PC-3 (cell line): Measurements from ENCODE around the gene TFDP1. TPM values are rescaled to one million over a fixed set of nuclear protein-coding genes. Genes with fewer than 3 reads are reported as not detected.

Source experiments
- ATAC-seq: fragments of 200-7000 bp; cut with Tn5 transposase; 2 replicates; pipeline ENCODE4 v1.9.1; 2020; ENCODE audit warnings: mild to moderate bottlenecking, moderate library complexity
- BruUV-seq: library from RNA; stranded (reverse); fragments of 400-500 nt; replicated peaks from 2 replicates; lab custom pipeline; 2021; lab: Mats Ljungman, UMichigan
- CTCF ChIA-PET: fragments of 300-600 bp; sonication (Branson Sonifier 250); formaldehyde crosslinking; loops from one replicate; lab custom pipeline; 2022; ENCODE audit warnings: antibody characterized with exemption; lab: Charles Lee
- POLR2A ChIA-PET: fragments of 300-600 bp; sonication (Branson Sonifier 250); formaldehyde crosslinking; loops from one replicate; lab custom pipeline; 2022; ENCODE audit warnings: antibody characterized with exemption; ENCODE audit not compliant: unreplicated experiment; lab: Charles Lee
- DNase-seq: peaks from one replicate; pipeline ENCODE4 v3.0.0-alpha.2; 2015
- H2AFZ ChIP-seq: fragments of 300-600 bp; sonication (generic); 2 replicates; pipeline ENCODE4 v1.6.0; 2016; ENCODE audit warnings: antibody characterized with exemption, low read length
- H3F3A ChIP-seq: fragments of 300-600 bp; sonication (generic); one replicate; pipeline ENCODE4 v1.6.0; 2017; ENCODE audit warnings: antibody characterized with exemption, low read length, control low read depth, mild to moderate bottlenecking; ENCODE audit not compliant: unreplicated experiment
- H3K27ac ChIP-seq: fragments of 300-600 bp; sonication (generic); 2 replicates; pipeline ENCODE4 v1.5.1; 2016; ENCODE audit warnings: mild to moderate bottlenecking, low read length
- H3K27me3 ChIP-seq: fragments of 300-600 bp; sonication (generic); 2 replicates; pipeline ENCODE4 v1.6.1; 2016; ENCODE audit warnings: low read length, mixed read lengths
- H3K36me3 ChIP-seq: fragments of 300-600 bp; sonication (generic); 2 replicates; pipeline ENCODE4 v1.6.1; 2016; ENCODE audit warnings: low read depth, mixed run types, low read length, mixed read lengths
- H3K4me1 ChIP-seq: fragments of 300-600 bp; sonication (generic); 2 replicates; pipeline ENCODE4 v1.5.1; 2016; ENCODE audit warnings: low read length; ENCODE audit not compliant: insufficient read depth
- H3K4me2 ChIP-seq: fragments of 300-600 bp; sonication (generic); 2 replicates; pipeline ENCODE4 v1.6.0; 2016; ENCODE audit warnings: low read length
- H3K4me3 ChIP-seq: fragments of 300-600 bp; sonication (generic); 2 replicates; pipeline ENCODE4 v1.5.1; 2016; ENCODE audit warnings: mild to moderate bottlenecking, low read length, mixed read lengths
- H3K79me2 ChIP-seq: fragments of 300-600 bp; sonication (generic); 2 replicates; pipeline ENCODE4 v1.6.1; 2017; ENCODE audit warnings: low read length, mixed read lengths
- H3K9ac ChIP-seq: fragments of 300-600 bp; sonication (generic); 2 replicates; pipeline ENCODE4 v1.6.0; 2016; ENCODE audit warnings: mild to moderate bottlenecking, low read length
- H3K9me2 ChIP-seq: fragments of 300-600 bp; sonication (generic); replicated peaks from 2 replicates; pipeline ENCODE4 v1.6.1; 2016; ENCODE audit warnings: mixed run types, low read length, mixed read lengths
- H3K9me3 ChIP-seq: fragments of 300-600 bp; sonication (generic); 2 replicates; pipeline ENCODE4 v1.6.1; 2016; ENCODE audit warnings: low read length, mixed read lengths
- H4K20me1 ChIP-seq: fragments of 300-600 bp; sonication (generic); 2 replicates; pipeline ENCODE4 v1.6.1; 2016; ENCODE audit warnings: low read length, mixed read lengths
- EZH2 ChIP-seq: fragments of 300-600 bp; sonication (generic); IDR thresholded peaks from one replicate; pipeline ENCODE4 v1.6.1; 2017; ENCODE audit warnings: antibody characterized with exemption, mild to moderate bottlenecking, low read length; ENCODE audit not compliant: unreplicated experiment
- EZH2phosphoT487 ChIP-seq: fragments of 300-600 bp; sonication (generic); IDR thresholded peaks from 2 replicates; pipeline ENCODE4 v1.6.1; 2018; ENCODE audit warnings: mild to moderate bottlenecking, antibody characterized with exemption, low read length, borderline replicate concordance
- intact Hi-C: fragments of 100-400 bp; cut with micrococcal nuclease; formaldehyde crosslinking; loops from 2 replicates; pipeline ENCODE4 v1.9.0; 2023
- total RNA-seq: library from RNA; depleted of rRNA; stranded (reverse); fragments of >200 nt; gene quantifications from 2 replicates; pipeline ENCODE4 v1.2.3, GENCODE V29; 2014
- TF ChIP-seq, protein P1 (sequence below): fragments of 300-600 bp; sonication (generic); conservative IDR thresholded peaks from 2 replicates; pipeline ENCODE4 v1.5.1; 2017; ENCODE audit warnings: antibody characterized with exemption, low read depth, mild to moderate bottlenecking, low read length

TFDP1 gene
- total RNA-seq, 1 experiment from 2014 or later: 89.5 TPM

DNA sequence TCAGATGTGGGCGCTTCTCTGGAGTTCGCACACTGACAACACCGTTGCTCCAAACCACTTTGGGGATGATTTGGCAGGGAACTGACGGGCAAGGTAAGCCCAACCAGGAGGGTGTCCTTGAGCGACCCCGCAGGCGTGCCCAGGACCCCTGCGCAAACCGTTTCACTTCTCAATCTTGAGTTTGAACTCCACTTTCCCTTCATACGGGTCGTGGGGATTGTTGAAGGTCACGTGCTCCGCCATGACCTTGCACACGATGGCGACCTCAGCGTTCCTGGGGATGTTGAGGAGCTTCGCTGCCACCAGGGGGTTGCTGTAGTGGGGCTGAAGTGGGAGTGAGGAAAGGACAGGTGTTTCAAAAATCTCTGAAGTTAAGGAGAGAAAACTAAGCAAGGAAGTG lies 64.7 kb downstream of the TFDP1 start:
- ChIA-PET POLR2A (no interaction called here), CTCF (no interaction called here)
- Histone ChIP-seq H3K27me3 (no peaks in the 10 kb centered on the region), H3K4me2 (no peak overlapping the region), H3K9me3 (no peaks in the 10 kb centered on the region), H3F3A (no peaks in the 10 kb centered on the region), H3K9me2 (no peaks in the 10 kb centered on the region), H3K27ac (no peak overlapping the region), H3K79me2 (no peaks in the 10 kb centered on the region), H2AFZ (no peak overlapping the region), H3K36me3 (no peaks in the 10 kb centered on the region), H4K20me1 (no peaks in the 10 kb centered on the region), H3K4me3 (no peak overlapping the region), H3K4me1 (peaks cover 16% of the 10 kb centered on the region; the same call in 1 of the 2 replicates), H3K9ac (no peak overlapping the region)
- intact Hi-C loops: loop anchor here (2.0 kb wide), 1 partner anchor 14 kb away; no protein-coding TSS in a partner anchor
- no peak for ATAC-seq
- TF ChIP-seq EZH2phosphoT487 (no peak), EZH2 (no peak)
- TF ChIP-seq, protein P1, sequence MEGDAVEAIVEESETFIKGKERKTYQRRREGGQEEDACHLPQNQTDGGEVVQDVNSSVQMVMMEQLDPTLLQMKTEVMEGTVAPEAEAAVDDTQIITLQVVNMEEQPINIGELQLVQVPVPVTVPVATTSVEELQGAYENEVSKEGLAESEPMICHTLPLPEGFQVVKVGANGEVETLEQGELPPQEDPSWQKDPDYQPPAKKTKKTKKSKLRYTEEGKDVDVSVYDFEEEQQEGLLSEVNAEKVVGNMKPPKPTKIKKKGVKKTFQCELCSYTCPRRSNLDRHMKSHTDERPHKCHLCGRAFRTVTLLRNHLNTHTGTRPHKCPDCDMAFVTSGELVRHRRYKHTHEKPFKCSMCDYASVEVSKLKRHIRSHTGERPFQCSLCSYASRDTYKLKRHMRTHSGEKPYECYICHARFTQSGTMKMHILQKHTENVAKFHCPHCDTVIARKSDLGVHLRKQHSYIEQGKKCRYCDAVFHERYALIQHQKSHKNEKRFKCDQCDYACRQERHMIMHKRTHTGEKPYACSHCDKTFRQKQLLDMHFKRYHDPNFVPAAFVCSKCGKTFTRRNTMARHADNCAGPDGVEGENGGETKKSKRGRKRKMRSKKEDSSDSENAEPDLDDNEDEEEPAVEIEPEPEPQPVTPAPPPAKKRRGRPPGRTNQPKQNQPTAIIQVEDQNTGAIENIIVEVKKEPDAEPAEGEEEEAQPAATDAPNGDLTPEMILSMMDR: no peak
- no peak for DNase-seq
- no TSS peak for BruUV-seq

DNA sequence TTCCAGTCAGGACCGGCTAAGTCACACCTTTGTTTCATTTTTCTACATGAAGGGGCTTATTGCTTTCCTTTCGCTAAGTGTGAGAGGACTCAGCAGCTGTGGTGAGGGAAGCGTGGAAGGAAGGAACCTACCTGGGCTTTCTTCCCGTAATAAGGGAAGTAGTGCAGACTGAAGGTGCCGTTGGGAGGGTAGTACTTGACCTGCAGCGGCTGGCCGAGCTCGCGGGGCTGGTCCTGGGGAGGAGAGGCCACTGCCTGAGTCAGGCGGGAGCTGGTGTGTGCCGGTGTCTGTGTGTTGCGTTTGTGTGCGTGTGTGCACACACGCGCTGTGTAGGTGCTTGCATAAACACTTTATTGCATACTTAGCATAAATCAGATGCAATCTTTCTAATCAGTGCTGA lies 65.7 kb downstream of the TFDP1 start:
- Histone ChIP-seq H3K36me3 (no peaks in the 10 kb centered on the region), H3K27me3 (no peaks in the 10 kb centered on the region), H3K9me2 (no peaks in the 10 kb centered on the region), H3K9ac (no peak overlapping the region), H3K4me3 (no peak overlapping the region), H4K20me1 (no peaks in the 10 kb centered on the region), H3F3A (no peaks in the 10 kb centered on the region), H3K79me2 (no peaks in the 10 kb centered on the region), H2AFZ (no peak overlapping the region), H3K9me3 (no peaks in the 10 kb centered on the region), H3K4me2 (no peak overlapping the region), H3K27ac (no peak overlapping the region), H3K4me1 (peaks cover 16% of the 10 kb centered on the region; the same call in 1 of the 2 replicates)
- ChIA-PET POLR2A (no interaction called here), CTCF (no interaction called here)
- no TSS peak for BruUV-seq
- intact Hi-C loops: no loop called here
- TF ChIP-seq, protein P1: no peak
- no peak for TF ChIP-seq EZH2
- no peak for TF ChIP-seq EZH2phosphoT487
- ATAC-seq (no peak), DNase-seq (no peak)

DNA sequence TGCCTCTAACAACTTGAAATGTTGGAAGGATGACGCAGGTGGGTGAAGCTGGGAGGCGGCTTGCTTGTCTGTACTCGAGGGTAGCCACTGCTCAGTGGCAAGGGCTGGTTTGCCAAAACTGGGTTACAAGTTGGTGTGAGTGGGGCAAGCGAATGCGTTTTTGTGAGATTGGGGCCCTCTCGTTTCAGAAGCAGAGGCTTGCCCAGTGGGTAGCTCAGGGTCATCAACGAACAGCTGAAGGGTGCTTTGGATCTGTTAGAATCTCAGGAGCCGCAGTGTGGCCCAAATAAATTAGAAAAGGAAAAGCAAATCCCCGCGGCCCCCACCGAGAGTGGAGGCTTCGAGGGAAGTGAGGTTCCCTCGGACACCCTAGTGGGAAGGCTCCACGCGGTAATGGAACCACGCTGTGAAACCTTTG lies 66.2 kb downstream of the TFDP1 start:
- Histone ChIP-seq H3K9me3 (no peaks in the 10 kb centered on the region), H3K27me3 (no peaks in the 10 kb centered on the region), H3K4me3 (no peak overlapping the region), H3K9ac (no peak overlapping the region), H3K36me3 (no peaks in the 10 kb centered on the region), H3K4me1 (peaks cover 16% of the 10 kb centered on the region; the same call in 1 of the 2 replicates), H3K27ac (no peak overlapping the region), H3K9me2 (no peaks in the 10 kb centered on the region), H4K20me1 (no peaks in the 10 kb centered on the region), H3K79me2 (no peaks in the 10 kb centered on the region), H3K4me2 (no peak overlapping the region), H2AFZ (no peak overlapping the region), H3F3A (no peaks in the 10 kb centered on the region)
- DNase-seq (no peak), ATAC-seq (no peak)
- BruUV-seq: no TSS peak
- TF ChIP-seq EZH2phosphoT487 (no peak), EZH2 (no peak)
- TF ChIP-seq, protein P1: no peak
- ChIA-PET POLR2A (no interaction called here), CTCF (no interaction called here)
- intact Hi-C loops: no loop called here
